ENCODE results near the gene LACTBL1.
"Not testable (repeated sequence)": the region's sequence is repeated elsewhere in the genome, so short reads cannot be mapped to it uniquely, and the experiment has no call there.

Gene LACTBL1

GRCh38 chr1:22949822-22950331 lies 22.8 kb downstream of the LACTBL1 start:
- H3K9me3 ChIP-seq (ENCODE audit: control insufficient read depth, insufficient read depth, low read length) = no peaks in the 10 kb centered on the region
- no peak overlapping the region for H3K27ac ChIP-seq (ENCODE audit: low read length)
- H3K4me1 ChIP-seq (ENCODE audit: control insufficient read depth, insufficient read depth, low read length) = no peaks in the 10 kb centered on the region
- DNase-seq (ENCODE audit: low read depth, low spot score) = no peak
- no CpG with 5 or more reads among the region's 5 CpGs for WGBS (ENCODE audit: insufficient coverage, insufficient read length)
- no peaks in the 10 kb centered on the region for H3K36me3 ChIP-seq (ENCODE audit: control insufficient read depth, insufficient read depth, low read length)
- H3K27me3 ChIP-seq (ENCODE audit: control insufficient read depth, insufficient read depth, low read length) = peaks cover 23% of the 10 kb centered on the region; the same call in 1 of the 2 replicates
- H3K4me3 ChIP-seq (ENCODE audit: low read length) = no peak overlapping the region

GRCh38 chr1:22945171-22945570 lies 27.5 kb downstream of the LACTBL1 start:
- H3K27ac ChIP-seq (ENCODE audit: low read length); H3K36me3 ChIP-seq (ENCODE audit: control insufficient read depth, insufficient read depth, low read length); H3K4me1 ChIP-seq (ENCODE audit: control insufficient read depth, insufficient read depth, low read length); DNase-seq (ENCODE audit: low read depth, low spot score); H3K27me3 ChIP-seq (ENCODE audit: control insufficient read depth, insufficient read depth, low read length); H3K4me3 ChIP-seq (ENCODE audit: low read length); H3K9me3 ChIP-seq (ENCODE audit: control insufficient read depth, insufficient read depth, low read length): not testable (repeated sequence)
- no CpG with 5 or more reads among the region's 5 CpGs for WGBS (ENCODE audit: insufficient coverage, insufficient read length)

- DNase-seq (ENCODE audit: low read depth, low spot score) = no peak
- WGBS (ENCODE audit: insufficient coverage, insufficient read length) = no CpG with 5 or more reads among the region's 4 CpGs
- Histone ChIP-seq H3K4me1 (ENCODE audit: control insufficient read depth, insufficient read depth, low read length) (no peaks in the 10 kb centered on the region), H3K4me3 (ENCODE audit: low read length) (no peak overlapping the region), H3K27me3 (ENCODE audit: control insufficient read depth, insufficient read depth, low read length) (no peaks in the 10 kb centered on the region), H3K9me3 (ENCODE audit: control insufficient read depth, insufficient read depth, low read length) (no peaks in the 10 kb centered on the region; the same call in 1 of the 2 replicates), H3K27ac (ENCODE audit: low read length) (no peak overlapping the region), H3K36me3 (ENCODE audit: control insufficient read depth, insufficient read depth, low read length) (no peaks in the 10 kb centered on the region)
These were observed 28.2 kb downstream of the LACTBL1 start for GRCh38 chr1:22944346-22945055.

GRCh38 chr1:22941257-22941656 lies 31.4 kb downstream of the LACTBL1 start:
- Histone ChIP-seq H3K36me3 (ENCODE audit: control insufficient read depth, insufficient read depth, low read length) (no peaks in the 10 kb centered on the region), H3K9me3 (ENCODE audit: control insufficient read depth, insufficient read depth, low read length) (no peaks in the 10 kb centered on the region; the same call in 1 of the 2 replicates), H3K4me1 (ENCODE audit: control insufficient read depth, insufficient read depth, low read length) (no peaks in the 10 kb centered on the region), H3K4me3 (ENCODE audit: low read length) (no peak overlapping the region), H3K27me3 (ENCODE audit: control insufficient read depth, insufficient read depth, low read length) (no peaks in the 10 kb centered on the region), H3K27ac (ENCODE audit: low read length) (no peak overlapping the region)
- DNase-seq (ENCODE audit: low read depth, low spot score) = no peak
- WGBS (ENCODE audit: insufficient coverage, insufficient read length) = no CpG with 5 or more reads among the region's 2 CpGs

GRCh38 chr1:22936681-22937080 lies 36.0 kb downstream of the LACTBL1 start:
- no CpG with 5 or more reads among the region's 2 CpGs for WGBS (ENCODE audit: insufficient coverage, insufficient read length)
- Histone ChIP-seq H3K27ac (ENCODE audit: low read length) (no peak overlapping the region), H3K27me3 (ENCODE audit: control insufficient read depth, insufficient read depth, low read length) (no peaks in the 10 kb centered on the region), H3K4me1 (ENCODE audit: control insufficient read depth, insufficient read depth, low read length) (no peaks in the 10 kb centered on the region), H3K4me3 (ENCODE audit: low read length) (no peak overlapping the region), H3K36me3 (ENCODE audit: control insufficient read depth, insufficient read depth, low read length) (no peaks in the 10 kb centered on the region), H3K9me3 (ENCODE audit: control insufficient read depth, insufficient read depth, low read length) (no peaks in the 10 kb centered on the region)
- DNase-seq (ENCODE audit: low read depth, low spot score) = no peak

- Histone ChIP-seq H3K27me3 (ENCODE audit: control insufficient read depth, insufficient read depth, low read length) (no peaks in the 10 kb centered on the region), H3K9me3 (ENCODE audit: control insufficient read depth, insufficient read depth, low read length) (no peaks in the 10 kb centered on the region), H3K4me3 (ENCODE audit: low read length) (no peak overlapping the region), H3K4me1 (ENCODE audit: control insufficient read depth, insufficient read depth, low read length) (no peaks in the 10 kb centered on the region), H3K27ac (ENCODE audit: low read length) (no peak overlapping the region), H3K36me3 (ENCODE audit: control insufficient read depth, insufficient read depth, low read length) (no peaks in the 10 kb centered on the region)
- no peak for DNase-seq (ENCODE audit: low read depth, low spot score)
- no CpG with 5 or more reads among the region's 3 CpGs for WGBS (ENCODE audit: insufficient coverage, insufficient read length)
These were observed 37.2 kb downstream of the LACTBL1 start for GRCh38 chr1:22935433-22935832.

GRCh38 chr1:22932803-22933470 lies 39.7 kb downstream of the LACTBL1 start:
- Histone ChIP-seq H3K4me3 (ENCODE audit: low read length) (no peak overlapping the region), H3K27ac (ENCODE audit: low read length) (no peak overlapping the region), H3K9me3 (ENCODE audit: control insufficient read depth, insufficient read depth, low read length) (no peaks in the 10 kb centered on the region), H3K36me3 (ENCODE audit: control insufficient read depth, insufficient read depth, low read length) (no peaks in the 10 kb centered on the region), H3K27me3 (ENCODE audit: control insufficient read depth, insufficient read depth, low read length) (no peaks in the 10 kb centered on the region), H3K4me1 (ENCODE audit: control insufficient read depth, insufficient read depth, low read length) (0 out of 2 replicates have a peak, but pooled peaks cover 2% of the 10 kb centered on the region)
- no CpG with 5 or more reads among the region's 4 CpGs for WGBS (ENCODE audit: insufficient coverage, insufficient read length)
- DNase-seq (ENCODE audit: low read depth, low spot score) = no peak

- Histone ChIP-seq H3K4me3 (ENCODE audit: low read length) (no peak overlapping the region), H3K27ac (ENCODE audit: low read length) (no peak overlapping the region), H3K4me1 (ENCODE audit: control insufficient read depth, insufficient read depth, low read length) (0 out of 2 replicates have a peak, but pooled peaks cover 2% of the 10 kb centered on the region), H3K9me3 (ENCODE audit: control insufficient read depth, insufficient read depth, low read length) (no peaks in the 10 kb centered on the region), H3K27me3 (ENCODE audit: control insufficient read depth, insufficient read depth, low read length) (no peaks in the 10 kb centered on the region), H3K36me3 (ENCODE audit: control insufficient read depth, insufficient read depth, low read length) (no peaks in the 10 kb centered on the region)
- no CpG with 5 or more reads among the region's 11 CpGs for WGBS (ENCODE audit: insufficient coverage, insufficient read length)
- DNase-seq (ENCODE audit: low read depth, low spot score) = peak; percentile 64
These were observed 42.3 kb downstream of the LACTBL1 start for GRCh38 chr1:22930240-22930912.

- no peak overlapping the region for H3K4me3 ChIP-seq (ENCODE audit: low read length)
- no peaks in the 10 kb centered on the region for H3K27me3 ChIP-seq (ENCODE audit: control insufficient read depth, insufficient read depth, low read length)
- no peaks in the 10 kb centered on the region for H3K9me3 ChIP-seq (ENCODE audit: control insufficient read depth, insufficient read depth, low read length)
- WGBS (ENCODE audit: insufficient coverage, insufficient read length) = no CpG with 5 or more reads among the region's 9 CpGs
- 0 out of 2 replicates have a peak, but pooled peaks cover under 1% of the 10 kb centered on the region for H3K4me1 ChIP-seq (ENCODE audit: control insufficient read depth, insufficient read depth, low read length)
- no peak overlapping the region for H3K27ac ChIP-seq (ENCODE audit: low read length)
- DNase-seq (ENCODE audit: low read depth, low spot score) = no peak
- no peaks in the 10 kb centered on the region for H3K36me3 ChIP-seq (ENCODE audit: control insufficient read depth, insufficient read depth, low read length)
These were observed 47.6 kb downstream of the LACTBL1 start for GRCh38 chr1:22925111-22925510.

GRCh38 chr1:22922640-22923039 lies 50.0 kb downstream of the LACTBL1 start:
- no CpG with 5 or more reads among the region's 1 CpG for WGBS (ENCODE audit: insufficient coverage, insufficient read length)
- H3K4me1 ChIP-seq (ENCODE audit: control insufficient read depth, insufficient read depth, low read length) = no peaks in the 10 kb centered on the region
- no peaks in the 10 kb centered on the region for H3K36me3 ChIP-seq (ENCODE audit: control insufficient read depth, insufficient read depth, low read length)
- no peaks in the 10 kb centered on the region for H3K27me3 ChIP-seq (ENCODE audit: control insufficient read depth, insufficient read depth, low read length)
- no peak for DNase-seq (ENCODE audit: low read depth, low spot score)
- H3K9me3 ChIP-seq (ENCODE audit: control insufficient read depth, insufficient read depth, low read length) = no peaks in the 10 kb centered on the region
- no peak overlapping the region for H3K27ac ChIP-seq (ENCODE audit: low read length)
- H3K4me3 ChIP-seq (ENCODE audit: low read length) = no peak overlapping the region
